PC-9 (cell line): ENCODE results near the gene FAHD1.

Experiments
- EZH2 ChIP-seq: fragments of 200-600 bp; sonication (generic); IDR thresholded peaks from 2 replicates; pipeline ENCODE4 v1.8.0; 2017; ENCODE audit warnings: antibody characterized with exemption, low read depth
- TF ChIP-seq, protein P1 (sequence below): fragments of 200-600 bp; sonication (generic); conservative IDR thresholded peaks from 2 replicates; pipeline ENCODE4 v1.6.1; 2017; ENCODE audit warnings: mixed run types, antibody characterized with exemption, mild to moderate bottlenecking, moderate library complexity

DNA sequence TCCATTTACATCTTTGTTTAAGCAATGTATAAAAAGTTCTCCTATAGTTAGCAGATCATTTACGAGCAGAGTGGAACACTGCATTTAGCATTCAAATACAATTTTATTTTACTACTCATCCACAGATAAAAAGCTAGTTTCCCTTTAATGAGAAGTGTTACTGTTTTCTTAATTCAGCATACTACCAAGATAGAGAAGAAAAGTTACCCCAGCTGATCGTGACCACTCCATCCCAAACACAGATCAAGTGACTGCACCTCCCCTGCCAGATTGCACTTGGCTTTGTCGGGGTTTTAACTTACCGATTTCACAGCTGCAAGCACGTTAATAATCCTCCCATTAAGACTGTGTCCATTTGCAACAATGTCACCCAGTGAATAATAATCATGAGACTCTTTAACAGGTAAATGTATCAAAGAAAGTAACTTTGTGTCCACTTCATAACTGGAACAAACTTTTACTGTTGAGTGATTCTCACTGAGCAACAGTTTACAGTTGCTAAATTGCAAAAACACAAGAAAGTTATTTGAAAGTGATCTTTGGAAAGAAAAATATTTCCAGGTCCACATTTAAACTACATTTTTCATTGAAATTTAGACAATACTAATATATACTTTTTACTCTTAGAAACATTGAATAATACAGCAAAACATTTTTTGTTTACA, 30.6 kb downstream of the FAHD1 start:
- TF ChIP-seq, protein P1, sequence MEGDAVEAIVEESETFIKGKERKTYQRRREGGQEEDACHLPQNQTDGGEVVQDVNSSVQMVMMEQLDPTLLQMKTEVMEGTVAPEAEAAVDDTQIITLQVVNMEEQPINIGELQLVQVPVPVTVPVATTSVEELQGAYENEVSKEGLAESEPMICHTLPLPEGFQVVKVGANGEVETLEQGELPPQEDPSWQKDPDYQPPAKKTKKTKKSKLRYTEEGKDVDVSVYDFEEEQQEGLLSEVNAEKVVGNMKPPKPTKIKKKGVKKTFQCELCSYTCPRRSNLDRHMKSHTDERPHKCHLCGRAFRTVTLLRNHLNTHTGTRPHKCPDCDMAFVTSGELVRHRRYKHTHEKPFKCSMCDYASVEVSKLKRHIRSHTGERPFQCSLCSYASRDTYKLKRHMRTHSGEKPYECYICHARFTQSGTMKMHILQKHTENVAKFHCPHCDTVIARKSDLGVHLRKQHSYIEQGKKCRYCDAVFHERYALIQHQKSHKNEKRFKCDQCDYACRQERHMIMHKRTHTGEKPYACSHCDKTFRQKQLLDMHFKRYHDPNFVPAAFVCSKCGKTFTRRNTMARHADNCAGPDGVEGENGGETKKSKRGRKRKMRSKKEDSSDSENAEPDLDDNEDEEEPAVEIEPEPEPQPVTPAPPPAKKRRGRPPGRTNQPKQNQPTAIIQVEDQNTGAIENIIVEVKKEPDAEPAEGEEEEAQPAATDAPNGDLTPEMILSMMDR = no peak
- no peak for TF ChIP-seq EZH2
